ENCODE data around the gene BARHL1.

BARHL1 gene

DNA sequence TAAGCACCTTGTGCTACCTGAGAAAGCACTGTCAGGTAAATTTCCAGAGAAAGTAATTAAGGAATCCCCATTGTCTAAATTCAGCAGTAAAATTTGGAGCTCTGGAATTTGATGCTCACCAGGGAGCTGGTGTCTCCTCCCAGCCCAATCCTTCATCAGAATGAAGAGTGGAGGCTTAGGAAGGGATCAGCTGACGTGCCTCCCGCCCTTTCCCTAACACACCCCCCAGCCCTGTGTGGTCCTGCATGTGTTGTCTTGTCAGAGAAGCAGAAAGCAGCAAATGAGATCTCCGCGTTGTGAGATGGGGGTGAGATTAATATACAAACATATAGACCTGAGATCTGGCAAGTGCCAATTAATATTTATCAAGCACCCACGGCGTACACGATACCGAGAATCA is 26.9 kb upstream of the BARHL1 start:
- no peak for DNase-seq (ENCODE audit: low read depth)
- TF ChIP-seq, protein P1, sequence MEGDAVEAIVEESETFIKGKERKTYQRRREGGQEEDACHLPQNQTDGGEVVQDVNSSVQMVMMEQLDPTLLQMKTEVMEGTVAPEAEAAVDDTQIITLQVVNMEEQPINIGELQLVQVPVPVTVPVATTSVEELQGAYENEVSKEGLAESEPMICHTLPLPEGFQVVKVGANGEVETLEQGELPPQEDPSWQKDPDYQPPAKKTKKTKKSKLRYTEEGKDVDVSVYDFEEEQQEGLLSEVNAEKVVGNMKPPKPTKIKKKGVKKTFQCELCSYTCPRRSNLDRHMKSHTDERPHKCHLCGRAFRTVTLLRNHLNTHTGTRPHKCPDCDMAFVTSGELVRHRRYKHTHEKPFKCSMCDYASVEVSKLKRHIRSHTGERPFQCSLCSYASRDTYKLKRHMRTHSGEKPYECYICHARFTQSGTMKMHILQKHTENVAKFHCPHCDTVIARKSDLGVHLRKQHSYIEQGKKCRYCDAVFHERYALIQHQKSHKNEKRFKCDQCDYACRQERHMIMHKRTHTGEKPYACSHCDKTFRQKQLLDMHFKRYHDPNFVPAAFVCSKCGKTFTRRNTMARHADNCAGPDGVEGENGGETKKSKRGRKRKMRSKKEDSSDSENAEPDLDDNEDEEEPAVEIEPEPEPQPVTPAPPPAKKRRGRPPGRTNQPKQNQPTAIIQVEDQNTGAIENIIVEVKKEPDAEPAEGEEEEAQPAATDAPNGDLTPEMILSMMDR (IDR thresholded peaks at IDR 0.05; ENCODE audit: low read depth, low read length, missing control alignments) = no peak
- no peak overlapping the region for H3K4me3 ChIP-seq (ENCODE audit: low read depth, low read length)

- TF ChIP-seq, protein P1 (IDR thresholded peaks at IDR 0.05; ENCODE audit: low read depth, low read length, missing control alignments) = no peak
- no peak overlapping the region for H3K4me3 ChIP-seq (ENCODE audit: low read depth, low read length)
- no peak for DNase-seq (ENCODE audit: low read depth)
These were observed 26.2 kb upstream of the BARHL1 start for GRCh38 chr9:132556235-132556634.

DNA sequence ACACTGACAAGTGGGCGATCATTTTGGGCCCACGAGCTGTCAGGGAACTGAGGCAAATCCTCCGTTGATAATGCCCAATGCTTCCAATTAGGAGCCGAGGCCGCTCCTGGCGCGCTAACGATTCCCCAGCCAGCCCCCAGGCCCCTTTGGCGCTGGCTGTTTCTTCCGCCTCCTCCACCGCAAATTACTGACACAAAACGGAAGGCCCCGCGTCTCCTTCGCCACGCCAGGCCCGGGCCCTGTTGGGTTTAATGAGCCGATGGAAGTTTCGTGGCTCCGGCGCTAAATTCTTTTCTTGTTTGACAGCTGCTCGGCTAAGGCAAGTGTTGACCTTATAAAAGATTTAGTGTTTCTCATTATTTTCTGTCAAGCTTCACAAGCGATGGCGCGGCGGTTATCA is 25.7 kb upstream of the BARHL1 start:
- TF ChIP-seq, protein P1 (IDR thresholded peaks at IDR 0.05; ENCODE audit: low read depth, low read length, missing control alignments) = no peak
- no peak for DNase-seq (ENCODE audit: low read depth)
- no peak overlapping the region for H3K4me3 ChIP-seq (ENCODE audit: low read depth, low read length)

- no peak overlapping the region for H3K4me3 ChIP-seq (ENCODE audit: low read depth, low read length)
- no peak for DNase-seq (ENCODE audit: low read depth)
- TF ChIP-seq, protein P1 (IDR thresholded peaks at IDR 0.05; ENCODE audit: low read depth, low read length, missing control alignments) = no peak
These were observed 25.2 kb upstream of the BARHL1 start for GRCh38 chr9:132557159-132557558.

DNA sequence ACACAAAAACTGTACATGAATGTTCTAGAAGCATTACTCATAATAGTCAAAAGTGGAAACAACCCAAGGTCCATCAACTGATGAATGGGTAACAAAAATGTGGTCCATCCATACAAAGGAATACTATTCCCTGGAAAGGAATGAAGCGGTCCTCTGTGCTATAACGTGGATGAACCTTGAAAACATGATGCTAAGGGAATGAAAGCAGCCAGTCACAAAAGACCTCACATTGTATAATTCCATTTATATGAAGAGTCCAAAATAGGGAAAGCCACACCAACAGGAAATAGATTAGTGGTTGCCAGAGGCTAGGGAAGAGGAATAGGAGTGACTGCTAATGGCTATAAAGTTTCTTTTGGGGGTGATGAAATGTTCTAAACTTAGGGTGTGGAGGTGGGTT is 22.7 kb upstream of the BARHL1 start:
- H3K4me3 ChIP-seq (ENCODE audit: low read depth, low read length) = no peak overlapping the region
- DNase-seq (ENCODE audit: low read depth) = no peak
- TF ChIP-seq, protein P1 (IDR thresholded peaks at IDR 0.05; ENCODE audit: low read depth, low read length, missing control alignments) = no peak

DNA sequence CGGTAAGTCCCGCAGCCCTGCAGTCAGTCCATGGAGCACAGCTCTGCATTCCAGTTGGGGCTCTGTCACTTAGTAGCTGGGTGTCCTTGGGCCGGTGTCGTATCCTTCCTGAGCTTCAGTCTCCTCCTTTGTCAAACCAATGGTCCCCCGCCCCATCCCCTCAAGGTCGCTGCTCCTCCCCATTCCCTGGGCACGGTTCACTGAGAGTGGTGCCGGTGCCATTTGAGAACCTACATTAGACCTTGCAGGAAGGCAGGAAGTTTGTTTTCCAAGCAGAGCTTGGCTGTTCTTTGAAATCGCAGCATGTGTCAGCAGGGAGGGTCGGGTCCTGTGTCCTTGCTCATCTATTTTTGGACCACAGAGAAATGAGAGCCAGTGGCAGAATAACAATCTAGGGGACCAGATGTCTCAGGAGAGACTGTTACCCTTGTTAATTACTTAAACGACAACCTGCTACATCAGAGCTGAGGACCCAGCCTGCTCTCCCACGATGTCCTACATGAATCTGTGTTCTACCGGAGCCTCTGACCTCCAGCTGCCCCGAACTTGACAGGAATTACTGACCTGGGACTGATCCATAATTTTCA is 21.7 kb upstream of the BARHL1 start:
- no peak overlapping the region for H3K4me3 ChIP-seq (ENCODE audit: low read depth, low read length)
- DNase-seq (ENCODE audit: low read depth) = no peak
- TF ChIP-seq, protein P1 (IDR thresholded peaks at IDR 0.05; ENCODE audit: low read depth, low read length, missing control alignments) = no peak

GRCh38 chr9:132562306-132562573 is 20.2 kb upstream of the BARHL1 start:
- no peak overlapping the region for H3K4me3 ChIP-seq (ENCODE audit: low read depth, low read length)
- TF ChIP-seq, protein P1 (IDR thresholded peaks at IDR 0.05; ENCODE audit: low read depth, low read length, missing control alignments) = no peak
- no peak for DNase-seq (ENCODE audit: low read depth)

Measured in GM12864 (cell line).